IMR-90 (cell line): ENCODE measurements around the gene OPN4. TPM values are rescaled to one million over a fixed set of nuclear protein-coding genes. Genes with fewer than 3 reads are reported as not detected.

Experiments
- ATAC-seq: fragments of 200-7000 bp; cut with Tn5 transposase; 2 replicates; pipeline ENCODE4 v1.9.1; 2020; ENCODE audit warnings: low read depth, mild to moderate bottlenecking, moderate library complexity
- BruUV-seq: library from RNA; stranded (reverse); fragments of 400-500 nt; replicated peaks from 2 replicates; lab custom pipeline; 2021; lab: Mats Ljungman, UMichigan
- CTCF ChIA-PET: fragments of 300-600 bp; formaldehyde crosslinking; extraction: SDS; loops from one replicate; lab custom pipeline; 2021; ENCODE audit warnings: antibody characterized with exemption; lab: Yijun Ruan, JAX
- POLR2A ChIA-PET: fragments of 300-600 bp; sonication (Branson Sonifier 250); formaldehyde crosslinking; loops from one replicate; lab custom pipeline; 2022; ENCODE audit warnings: antibody characterized with exemption; ENCODE audit not compliant: unreplicated experiment; lab: Charles Lee
- DNase-seq: peaks from one replicate; pipeline ENCODE4 v3.0.0; 2013
- H2AFZ ChIP-seq: replicated peaks from 2 replicates; pipeline ENCODE3; 2013; ENCODE audit warnings: low read length, mild to moderate bottlenecking; ENCODE audit not compliant: poor library complexity
- H2AK5ac ChIP-seq: 2 replicates; pipeline ENCODE4 v1.6.1; 2013; ENCODE audit warnings: low read depth, low read length, inconsistent platforms
- H2AK9ac ChIP-seq: replicated peaks from 2 replicates; pipeline ENCODE3; 2013; ENCODE audit warnings: mild to moderate bottlenecking, low read depth, low read length, moderate library complexity; ENCODE audit not compliant: poor library complexity
- H2BK120ac ChIP-seq: 2 replicates; pipeline ENCODE4 v1.6.1; 2013; ENCODE audit warnings: low read depth, low read length, inconsistent platforms
- H2BK15ac ChIP-seq: 3 replicates; pipeline ENCODE4 v1.6.1; 2013; ENCODE audit warnings: low read depth, low read length, inconsistent platforms
- H2BK20ac ChIP-seq: 2 replicates; pipeline ENCODE4 v1.6.1; 2013; ENCODE audit warnings: low read depth, mild to moderate bottlenecking, inconsistent platforms, low read length, moderate library complexity
- H2BK5ac ChIP-seq: 2 replicates; pipeline ENCODE4 v1.6.1; 2013; ENCODE audit warnings: mild to moderate bottlenecking, low read depth, low read length, inconsistent platforms; ENCODE audit not compliant: poor library complexity, severe bottlenecking
- H3K14ac ChIP-seq: replicated peaks from 2 replicates; pipeline ENCODE4 v1.6.1; 2013; ENCODE audit warnings: low read depth, low read length, inconsistent platforms
- H3K18ac ChIP-seq: 2 replicates; pipeline ENCODE4 v1.6.1; 2013; ENCODE audit warnings: low read depth, low read length, control low read depth
- H3K23ac ChIP-seq: 2 replicates; pipeline ENCODE4 v1.6.1; 2013; ENCODE audit warnings: low read depth, low read length, inconsistent platforms
- H3K27ac ChIP-seq: 2 replicates; pipeline ENCODE4 v1.5.1; 2013; ENCODE audit warnings: mild to moderate bottlenecking, control low read depth, low read length; ENCODE audit not compliant: insufficient read depth
- H3K27me3 ChIP-seq: 2 replicates; pipeline ENCODE4 v1.6.1; 2013; ENCODE audit warnings: low read length; ENCODE audit not compliant: control insufficient read depth, insufficient read depth
- H3K36me3 ChIP-seq: 2 replicates; pipeline ENCODE4 v1.6.1; 2013; ENCODE audit warnings: low read length, mixed read lengths; ENCODE audit not compliant: control insufficient read depth, insufficient read depth
- H3K4ac ChIP-seq: 2 replicates; pipeline ENCODE4 v1.6.1; 2013; ENCODE audit warnings: low read depth, low read length, inconsistent platforms
- H3K4me1 ChIP-seq: 2 replicates; pipeline ENCODE4 v1.6.1; 2013; ENCODE audit warnings: low read length, mixed read lengths; ENCODE audit not compliant: control insufficient read depth, insufficient read depth
- H3K4me2 ChIP-seq: 2 replicates; pipeline ENCODE4 v1.6.1; 2013; ENCODE audit warnings: low read depth, mild to moderate bottlenecking, control low read depth, low read length, moderate library complexity
- H3K4me3 ChIP-seq: 2 replicates; pipeline ENCODE4 v1.5.1; 2013; ENCODE audit warnings: low read depth, mild to moderate bottlenecking, control low read depth, low read length, moderate library complexity; ENCODE audit not compliant: insufficient read depth
- H3K56ac ChIP-seq: 2 replicates; pipeline ENCODE4 v1.6.1; 2013; ENCODE audit warnings: low read length, inconsistent platforms; ENCODE audit not compliant: insufficient read depth; ENCODE audit errors: extremely low read depth
- H3K79me1 ChIP-seq, 2 experiments: 2 replicates each; pipeline ENCODE4 v1.6.1; 2013; ENCODE audit warnings: low read length in 2 of 2, inconsistent platforms in 1 of 2, low read depth in 1 of 2
- H3K9ac ChIP-seq: 2 replicates; pipeline ENCODE4 v1.6.1; 2013; ENCODE audit warnings: low read depth, low read length, control low read depth
- H3K9me1 ChIP-seq: 2 replicates; pipeline ENCODE4 v1.6.1; 2013; ENCODE audit warnings: low read length, inconsistent platforms; ENCODE audit not compliant: insufficient read depth
- H3K9me3 ChIP-seq: 2 replicates; pipeline ENCODE4 v1.6.1; 2013; ENCODE audit warnings: low read length; ENCODE audit not compliant: control insufficient read depth, insufficient read depth
- H4K20me1 ChIP-seq: 2 replicates; pipeline ENCODE4 v1.6.1; 2013; ENCODE audit warnings: low read length, inconsistent platforms; ENCODE audit not compliant: insufficient read depth
- H4K5ac ChIP-seq: 2 replicates; pipeline ENCODE4 v1.6.1; 2013; ENCODE audit warnings: mild to moderate bottlenecking, low read depth, low read length, control low read depth
- H4K8ac ChIP-seq, 2 experiments: 2 replicates each; pipeline ENCODE4 v1.6.1; 2013; ENCODE audit warnings: low read depth in 2 of 2, low read length in 2 of 2, control low read depth in 1 of 2, inconsistent platforms in 1 of 2
- H4K91ac ChIP-seq: 2 replicates; pipeline ENCODE4 v1.6.1; 2013; ENCODE audit warnings: low read depth, low read length, inconsistent platforms; ENCODE audit not compliant: insufficient read depth
- BHLHE40 ChIP-seq: fragments of 150-350 bp; IDR thresholded peaks from 2 replicates; pipeline ENCODE4 v1.6.1; 2016; ENCODE audit warnings: mild to moderate bottlenecking, low read depth, low read length
- CEBPB ChIP-seq: IDR thresholded peaks from 2 replicates; pipeline ENCODE4 v1.6.1; 2012; ENCODE audit warnings: low read depth, low read length, improper control_type of control experiment
- CTCF ChIP-seq: conservative IDR thresholded peaks from 2 replicates; pipeline ENCODE4 v1.5.1; 2012; ENCODE audit warnings: mild to moderate bottlenecking, low read depth, low read length, improper control_type of control experiment
- FOS ChIP-seq: fragments of 150-350 bp; IDR thresholded peaks from 2 replicates; pipeline ENCODE4 v1.6.1; 2016; ENCODE audit warnings: low read depth, low read length
- MAFK ChIP-seq: IDR thresholded peaks from 2 replicates; pipeline ENCODE4 v1.6.1; 2012; ENCODE audit warnings: low read depth, low read length, improper control_type of control experiment
- MAZ ChIP-seq: IDR thresholded peaks from 2 replicates; pipeline ENCODE4 v1.6.1; 2012; ENCODE audit warnings: low read depth, mild to moderate bottlenecking, low read length, improper control_type of control experiment, moderate library complexity, borderline replicate concordance
- NFE2L2 ChIP-seq: fragments of 150-350 bp; IDR thresholded peaks from 2 replicates; pipeline ENCODE4 v1.6.1; 2016; ENCODE audit warnings: low read depth, mild to moderate bottlenecking, low read length
- RAD21 ChIP-seq: IDR thresholded peaks from 2 replicates; pipeline ENCODE4 v1.6.1; 2012; ENCODE audit warnings: low read length, improper control_type of control experiment
- RCOR1 ChIP-seq: IDR thresholded peaks from 2 replicates; pipeline ENCODE4 v1.6.1; 2012; ENCODE audit warnings: mild to moderate bottlenecking, low read length, improper control_type of control experiment; ENCODE audit not compliant: insufficient replicate concordance
- USF2 ChIP-seq: fragments of 150-350 bp; IDR thresholded peaks from 2 replicates; pipeline ENCODE4 v1.6.1; 2017; ENCODE audit warnings: mild to moderate bottlenecking, antibody characterized with exemption, low read length, low read depth
- WGBS, 2 experiments: methylation state at CpG; one replicate each; pipeline versions ENCODE4 v1.1.5 to v1.1.7; 2013; ENCODE audit warnings: missing lambda C conversion rate in 2 of 2; ENCODE audit not compliant: insufficient read length in 1 of 2; ENCODE audit errors: extremely low coverage in 2 of 2; 5-methylcytosine and 5-hydroxymethylcytosine counted together
- dilution Hi-C: fragments of 300-500 bp; cut with HindIII; formaldehyde crosslinking; loops from one replicate; pipeline ENCODE4 v1.14.3; 2018; ENCODE audit warnings: low sequenced_read_pairs; ENCODE audit not compliant: unreplicated experiment
- in situ Hi-C: fragments of 300-500 bp; cut with MboI; formaldehyde crosslinking; loops from 3 replicates; pipeline ENCODE4 v1.14.3; 2019; ENCODE audit warnings: low sequenced_read_pairs, inconsistent platforms, mixed read lengths
- intact Hi-C: fragments of 100-400 bp; cut with micrococcal nuclease; formaldehyde crosslinking; loops from 2 replicates; pipeline ENCODE4 v1.10.0; 2022
- polyA plus RNA-seq, 3 experiments: library from polyadenylated mRNA; depleted of rRNA; stranded (reverse); fragments of >200 nt; gene quantifications; 2 replicates each; pipeline ENCODE4 v1.2.3, GENCODE V29; 2012; ENCODE audit warnings: low replicate concordance in 1 of 3
- total RNA-seq: library from RNA; depleted of rRNA; stranded (reverse); fragments of >200 nt; gene quantifications from 2 replicates; pipeline ENCODE4 v1.2.3, GENCODE V29; 2012
- TF ChIP-seq, protein P1 (sequence below): fragments of 150-350 bp; IDR thresholded peaks from 2 replicates; pipeline ENCODE4 v1.6.1; 2016; ENCODE audit warnings: low read depth, mild to moderate bottlenecking, low read length, moderate library complexity, borderline replicate concordance

Gene OPN4
- total and polyA plus RNA-seq, 2 of the 4 experiments (the other 2 are of a cell fraction): 0.03 TPM; not detected in 1

GRCh38 chr10:86705139-86705538, 50.8 kb downstream of the OPN4 start:
- in situ Hi-C loops: loop anchor here (5.0 kb wide), 1 partner anchor 192 kb away; no protein-coding TSS in a partner anchor
- Histone ChIP-seq H2AK9ac (no peak overlapping the region), H3K18ac (no peak overlapping the region), H4K5ac (no peak overlapping the region), H3K23ac (no peak overlapping the region), H3K56ac (no peak overlapping the region), H4K8ac (no peak overlapping the region), H2AK5ac (no peak overlapping the region), H3K27ac (no peak overlapping the region), H2BK20ac (no peak overlapping the region), H4K20me1 (no peaks in the 10 kb centered on the region), H4K91ac (no peak overlapping the region), H2BK120ac (no peak overlapping the region), H3K4me3 (no peak overlapping the region), H3K4ac (no peak overlapping the region), H3K27me3 (no peaks in the 10 kb centered on the region), H3K4me1 (peaks cover 2% of the 10 kb centered on the region; the same call in 1 of the 2 replicates), H3K14ac (no peak overlapping the region), H3K9me3 (no peaks in the 10 kb centered on the region), H3K4me2 (no peak overlapping the region), H3K9me1 (peaks cover 6% of the 10 kb centered on the region; the same call in 1 of the 2 replicates), H3K36me3 (no peaks in the 10 kb centered on the region), H2BK5ac (no peak overlapping the region), H2BK15ac (no peak overlapping the region), H2AFZ (no peak overlapping the region), H3K9ac (no peak overlapping the region), H3K79me1 (no peaks in the 10 kb centered on the region)
- DNase-seq (peak; percentile 38), ATAC-seq (peak; percentile 67)
- dilution Hi-C loops: no loop called here
- intact Hi-C loops: no loop called here
- BruUV-seq: no TSS peak
- no CpG with 5 or more reads among the region's 1 CpG for WGBS, 2 experiments
- TF ChIP-seq USF2 (no peak), MAFK (no peak), CEBPB (no peak), NFE2L2 (no peak), CTCF (no peak), FOS (no peak), RAD21 (no peak), BHLHE40 (no peak), RCOR1 (no peak), MAZ (no peak)
- TF ChIP-seq, protein P1, sequence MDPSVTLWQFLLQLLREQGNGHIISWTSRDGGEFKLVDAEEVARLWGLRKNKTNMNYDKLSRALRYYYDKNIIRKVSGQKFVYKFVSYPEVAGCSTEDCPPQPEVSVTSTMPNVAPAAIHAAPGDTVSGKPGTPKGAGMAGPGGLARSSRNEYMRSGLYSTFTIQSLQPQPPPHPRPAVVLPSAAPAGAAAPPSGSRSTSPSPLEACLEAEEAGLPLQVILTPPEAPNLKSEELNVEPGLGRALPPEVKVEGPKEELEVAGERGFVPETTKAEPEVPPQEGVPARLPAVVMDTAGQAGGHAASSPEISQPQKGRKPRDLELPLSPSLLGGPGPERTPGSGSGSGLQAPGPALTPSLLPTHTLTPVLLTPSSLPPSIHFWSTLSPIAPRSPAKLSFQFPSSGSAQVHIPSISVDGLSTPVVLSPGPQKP: no peak
- ChIA-PET POLR2A (no interaction called here), CTCF (no interaction called here)
